Heart right ventricle (tissue), 16 donors: ENCODE data around the gene SFTPB. TPM values are rescaled to one million over a fixed set of nuclear protein-coding genes. Genes with fewer than 3 reads are reported as not detected.
"Not testable (repeated sequence)": the region's sequence is repeated elsewhere in the genome, so short reads cannot be mapped to it uniquely, and the experiment has no call there.

Experiments used
- ATAC-seq, 8 donors: fragments of 200-7000 bp; cut with Tn5 transposase; one replicate each; pipeline ENCODE4 v1.9.1; 2020; ENCODE audit warnings: mild to moderate bottlenecking in 8 of 8, moderate library complexity in 8 of 8, moderate number of reproducible peaks in 1 of 8
- DNase-seq, 2 donors: peaks; one replicate each; pipeline ENCODE4 v3.0.0-alpha.2; 2020
- H3K27ac ChIP-seq, 10 donors: fragments of 200-600 bp; sonication (generic) in 2 of 10; one replicate each; pipeline versions ENCODE4 v1.5.0 to v1.8.0; 2020 to 2022; ENCODE audit warnings: mild to moderate bottlenecking in 3 of 10
- H3K27me3 ChIP-seq, 7 donors: fragments of 200-600 bp; one replicate each; pipeline ENCODE4 v1.8.0; 2021 to 2022; ENCODE audit warnings: mild to moderate bottlenecking in 2 of 7
- H3K36me3 ChIP-seq, 9 donors: fragments of 200-600 bp; sonication (generic) in 1 of 9; one replicate each; pipeline versions ENCODE4 v1.5.0 to v1.8.0; 2020 to 2022; ENCODE audit warnings: mild to moderate bottlenecking in 2 of 9
- H3K4me1 ChIP-seq, 9 donors: fragments of 200-600 bp; sonication (generic) in 1 of 9; one replicate each; pipeline versions ENCODE4 v1.5.0 to v1.8.0; 2020 to 2022; ENCODE audit warnings: mild to moderate bottlenecking in 4 of 9
- H3K4me3 ChIP-seq, 10 donors: fragments of 200-600 bp; sonication (generic) in 2 of 10; one replicate each; pipeline versions ENCODE4 v1.5.0 to v1.8.0; 2020 to 2022; ENCODE audit warnings: mild to moderate bottlenecking in 7 of 10, moderate library complexity in 2 of 10
- H3K9me3 ChIP-seq, 11 donors: fragments of 200-600 bp in 10 of 11; sonication (generic) in 2 of 11; one replicate each; pipeline versions ENCODE4 v1.5.0 to v1.8.0; 2013 to 2022; ENCODE audit warnings: mild to moderate bottlenecking in 2 of 11, control low read depth in 1 of 11, moderate library complexity in 1 of 11
- WGBS, 2 donors: extraction: QIAGEN DNeasy Blood & Tissue Kit; methylation state at CpG; one replicate each; pipeline ENCODE4 v1.1.7; 2013; ENCODE audit warnings: inconsistent platforms in 1 of 2; 5-methylcytosine and 5-hydroxymethylcytosine counted together
- intact Hi-C, 10 donors: fragments of 100-400 bp; cut with DNase I; formaldehyde crosslinking; loops; one replicate each; pipeline versions ENCODE4 v1.11.1 to v1.14.2; 2022
- long read RNA-seq, 3 donors: library from polyadenylated mRNA; unstranded; transcript quantifications; one replicate each; pipeline ENCODE4 v2.0.0, GENCODE V29; 2020 to 2021
- polyA plus RNA-seq, 2 donors: library from polyadenylated mRNA; stranded (reverse); fragments of 200-250 nt; gene quantifications; one replicate each; pipeline ENCODE4 v1.2.3, GENCODE V29; 2013
- total RNA-seq, 10 donors: library from RNA; stranded (reverse); fragmentation: NEBNext Ultra II Directional in 3 of 10; extraction: Animal tissue kit (Norgen Biotek cat#: 25700) in 3 of 10; gene quantifications; one replicate each; pipeline versions ENCODE4 v1.2.1 to v1.2.4, GENCODE V29; 2021 to 2023
- TF ChIP-seq, protein P1 (sequence below), 9 donors: fragments of 200-600 bp; sonication (generic) in 2 of 9; IDR thresholded peaks; one replicate each; pipeline versions ENCODE4 v1.5.0 to v1.8.0; 2021 to 2022; ENCODE audit warnings: antibody characterized with exemption in 9 of 9, mild to moderate bottlenecking in 5 of 9, moderate library complexity in 1 of 9
- donor health status: Arrhythmogenic right ventricular cardiomyopathy.
- donor health status: ischemic (EF 13 %, LVEDD 7.1; RV severe dilation, severe dysfunction).
- donor health status: healthy with polysubstance abuse.
- donor health status: DM: no; HTN: yes; CAD: no.
- donor health status: DM: no; HTN: no; CAD: no.
- donor health status: ischemic (EF 25% LVEDD 6.9; RV normal size, moderate dysfunction).
- donor health status: ischemic (EF 25% LVEDD 5.7; RV mildly dilated, moderate dysfunction).
- donor health status: healthy.
- donor health status: DM: yes; HTN: yes; CAD: no.
- donor health status: Ischemic cardiomyopathy.
- donor health status: ischemic (EF 35%, LVEDD 5.7; RV mildly dilated, moderate dysfunction).
- donor health status: nonischemic (EF 11% LVEDD 7.7; RV severe dilation, severe dysfunction).
- donor health status: DM: yes; HTN: yes; CAD: no.
- donor health status: PGD.
- donor health status: ischemic (EF 29% LVEDD 5.4; RV normal size, mild dysfunction).
- donor health status: nonischemic (EF 23%, LVEDD 6.1; RV moderate dilation, normal function).

SFTPB gene
- total RNA-seq (under 1 TPM in 1 of 10 donors, not detected in 9; 0.62 TPM), polyA plus RNA-seq (1 to 10 TPM in 1 of 2 donors, not detected in 1; 1.2 TPM)
- long read RNA-seq, donor 1 = 0 reads
- long read RNA-seq, donor 2 = 0 reads
- long read RNA-seq, donor 3 = 0 reads

GRCh38 chr2:85668009-85668856 is at the start of gene SFTPB:
SFTPB (minus strand) TSS chr2:85668199; CDS start chr2:85668183, 16 bp downstream.
- DNase-seq (no peak), ATAC-seq (no peak)
- H3K36me3 ChIP-seq = no peaks in the 10 kb centered on the region
- intact Hi-C loops = no loop called here
- no peaks in the 10 kb centered on the region for H3K27me3 ChIP-seq
- H3K4me1 ChIP-seq = peaks cover 2 to 19% (median 9%) of the 10 kb centered on the region in 9 donors
- no peaks in the 10 kb centered on the region for H3K9me3 ChIP-seq
- WGBS, 2 donors = 91 to 98% methylated on average over 5 of the region's 5 CpGs
- H3K4me3 ChIP-seq = no peak within 1 kb of the TSS
- H3K27ac ChIP-seq = no peak within 1 kb of the TSS
- TF ChIP-seq, protein P1, sequence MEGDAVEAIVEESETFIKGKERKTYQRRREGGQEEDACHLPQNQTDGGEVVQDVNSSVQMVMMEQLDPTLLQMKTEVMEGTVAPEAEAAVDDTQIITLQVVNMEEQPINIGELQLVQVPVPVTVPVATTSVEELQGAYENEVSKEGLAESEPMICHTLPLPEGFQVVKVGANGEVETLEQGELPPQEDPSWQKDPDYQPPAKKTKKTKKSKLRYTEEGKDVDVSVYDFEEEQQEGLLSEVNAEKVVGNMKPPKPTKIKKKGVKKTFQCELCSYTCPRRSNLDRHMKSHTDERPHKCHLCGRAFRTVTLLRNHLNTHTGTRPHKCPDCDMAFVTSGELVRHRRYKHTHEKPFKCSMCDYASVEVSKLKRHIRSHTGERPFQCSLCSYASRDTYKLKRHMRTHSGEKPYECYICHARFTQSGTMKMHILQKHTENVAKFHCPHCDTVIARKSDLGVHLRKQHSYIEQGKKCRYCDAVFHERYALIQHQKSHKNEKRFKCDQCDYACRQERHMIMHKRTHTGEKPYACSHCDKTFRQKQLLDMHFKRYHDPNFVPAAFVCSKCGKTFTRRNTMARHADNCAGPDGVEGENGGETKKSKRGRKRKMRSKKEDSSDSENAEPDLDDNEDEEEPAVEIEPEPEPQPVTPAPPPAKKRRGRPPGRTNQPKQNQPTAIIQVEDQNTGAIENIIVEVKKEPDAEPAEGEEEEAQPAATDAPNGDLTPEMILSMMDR (IDR thresholded peaks at IDR 0.05) = no peak

GRCh38 chr2:85717308-85718008 is 49.5 kb upstream of the SFTPB start:
- peaks cover 3 to 48% (median 29%) of the 10 kb centered on the region in 9 donors for H3K4me1 ChIP-seq
- no peaks in the 10 kb centered on the region for H3K36me3 ChIP-seq
- TF ChIP-seq, protein P1 (IDR thresholded peaks at IDR 0.05) = no peak
- H3K9me3 ChIP-seq = peaks cover 0 to 4% (median 0%) of the 10 kb centered on the region in 11 donors
- 71 to 81% methylated on average over 15 of the region's 15 CpGs for WGBS, 2 donors
- H3K27ac ChIP-seq = no peak overlapping the region
- no peaks in the 10 kb centered on the region for H3K27me3 ChIP-seq
- intact Hi-C loops = loop anchor here in 1 of 10 donors (10.0 kb wide), 1 partner anchor 357 kb away; no protein-coding TSS in a partner anchor
- no peak for ATAC-seq
- no peak for DNase-seq
- no peak overlapping the region for H3K4me3 ChIP-seq

GRCh38 chr2:85716346-85716914 is 48.4 kb upstream of the SFTPB start:
- DNase-seq (no peak), ATAC-seq (no peak)
- no peak overlapping the region for H3K4me3 ChIP-seq
- no peak overlapping the region for H3K27ac ChIP-seq
- H3K9me3 ChIP-seq = peaks cover 0 to 4% (median 0%) of the 10 kb centered on the region in 11 donors
- H3K27me3 ChIP-seq = no peaks in the 10 kb centered on the region
- H3K36me3 ChIP-seq = no peaks in the 10 kb centered on the region
- TF ChIP-seq, protein P1 (IDR thresholded peaks at IDR 0.05) = no peak
- WGBS, 2 donors = 75% methylated on average over 13 of the region's 13 CpGs
- intact Hi-C loops = loop anchor here in 1 of 10 donors (10.0 kb wide), 1 partner anchor 358 kb away; no protein-coding TSS in a partner anchor
- H3K4me1 ChIP-seq = peaks cover 3 to 57% (median 38%) of the 10 kb centered on the region in 9 donors

DNA sequence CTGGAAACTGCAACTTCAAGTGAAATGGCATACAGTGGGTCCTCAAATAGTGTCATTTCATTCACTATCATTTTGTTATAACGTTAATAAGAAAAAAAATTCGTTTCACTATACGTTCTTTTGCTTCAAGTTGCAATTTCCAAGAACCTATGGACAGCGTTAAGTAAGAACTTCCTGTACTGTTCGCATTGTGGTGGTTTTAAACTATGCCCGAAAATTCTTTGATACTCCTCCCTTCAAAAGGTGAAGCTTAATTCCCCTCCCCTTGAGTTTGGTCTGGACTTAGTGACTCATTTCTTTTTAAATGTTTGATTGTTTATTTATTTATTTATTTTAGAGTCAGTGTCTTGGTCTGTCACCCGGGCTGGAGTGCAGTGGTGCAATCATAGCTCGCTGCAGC is 46.8 kb upstream of the SFTPB start:
- Histone ChIP-seq H3K27ac (peak overlapping the region in 5 of 10 donors; percentile 84 to 96 (median 90)), H3K4me3 (no peak overlapping the region), H3K27me3 (no peaks in the 10 kb centered on the region), H3K4me1 (peaks cover 7 to 68% (median 44%) of the 10 kb centered on the region in 9 donors), H3K36me3 (no peaks in the 10 kb centered on the region), H3K9me3 (no peaks in the 10 kb centered on the region)
- no peak for DNase-seq
- TF ChIP-seq, protein P1 (IDR thresholded peaks at IDR 0.05) = no peak
- WGBS, 2 donors = 85 to 92% methylated on average over 8 of the region's 8 CpGs
- intact Hi-C loops = loop anchor here in 2 of 10 donors (5.0 to 10.0 kb wide), 2 partner anchors 38 to 360 kb away; no protein-coding TSS in a partner anchor
- ATAC-seq = no peak

GRCh38 chr2:85714421-85714820 is 46.4 kb upstream of the SFTPB start:
- not testable (repeated sequence) for H3K27me3 ChIP-seq, H3K9me3 ChIP-seq, DNase-seq, H3K4me3 ChIP-seq, ATAC-seq, H3K36me3 ChIP-seq
- intact Hi-C loops = loop anchor here in 2 of 10 donors (5.0 to 10.0 kb wide), 2 partner anchors 37 to 360 kb away; no protein-coding TSS in a partner anchor
- WGBS, 2 donors = 95% methylated on average over 7 of the region's 7 CpGs
- Histone ChIP-seq H3K4me1 (peaks cover 9 to 68% (median 49%) of the 10 kb centered on the region in 9 donors), H3K27ac (peak overlapping the region; percentile 60 to 96 (median 86))
